Panc1 (cell line): ENCODE data around the gene CFAP58.

Experiments
- CTCF ChIP-seq: fragments of 450-650 bp; IDR thresholded peaks from 2 replicates; pipeline ENCODE4 v1.5.1; 2017; ENCODE audit warnings: mild to moderate bottlenecking
- POLR2AphosphoS5 ChIP-seq: IDR thresholded peaks from 2 replicates; pipeline ENCODE4 v1.6.1; 2012; ENCODE audit warnings: mild to moderate bottlenecking, low read depth, low read length, moderate library complexity
- SIN3A ChIP-seq: IDR thresholded peaks from 2 replicates; pipeline ENCODE4 v1.6.1; 2012; ENCODE audit warnings: low read depth, mild to moderate bottlenecking, low read length, moderate library complexity, borderline replicate concordance; ENCODE audit not compliant: insufficient read depth

GRCh38 chr10:104337521-104337984 is 16.1 kb upstream of the CFAP58 start:
- TF ChIP-seq CTCF (no peak), POLR2AphosphoS5 (no peak), SIN3A (no peak; the same call in 1 of the 2 replicates)
